ENCODE measurements around the gene TSGA10IP. TPM values are rescaled to one million over a fixed set of nuclear protein-coding genes. Genes with fewer than 3 reads are reported as not detected.
"Not testable (repeated sequence)": the region's sequence is repeated elsewhere in the genome, so short reads cannot be mapped to it uniquely, and the experiment has no call there.

TSGA10IP gene
- total and polyA plus RNA-seq, 2 donors (not counting 1 experiment from before 2014, with no cell fraction given) = not detected

DNA sequence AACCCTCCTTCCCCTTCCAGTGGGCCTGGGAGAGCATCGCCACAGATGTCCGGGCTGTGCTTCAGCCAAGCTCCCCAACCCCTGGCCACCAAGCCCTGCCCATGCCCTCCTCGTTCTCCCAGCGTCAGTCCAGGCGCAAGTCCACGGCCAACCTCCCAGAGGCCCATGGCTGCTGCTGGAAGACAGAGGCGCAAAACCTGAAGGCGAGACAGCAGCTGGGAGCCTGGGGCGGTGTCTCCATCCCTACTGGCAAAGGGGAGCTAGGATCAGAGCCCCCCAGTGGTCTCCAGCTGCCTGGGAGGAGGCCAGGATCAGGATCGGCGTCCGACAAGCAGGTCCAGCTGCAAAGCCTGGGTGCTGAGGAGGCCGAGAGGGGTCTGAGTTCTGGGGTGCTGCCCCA, 1.9 kb downstream of the TSGA10IP start:
- Mint-ChIP-seq H3K4me1 (no peaks in the 10 kb centered on the region), H3K27me3 (peaks cover 7% of the 10 kb centered on the region), H3K27ac (no peak overlapping the region), H3K4me3 (no peak overlapping the region), H3K9me3 (ENCODE audit: insufficient read depth) (no peaks in the 10 kb centered on the region)
- Histone ChIP-seq H2AFZ (ENCODE audit: insufficient read depth, low read depth, low read length, poor library complexity, severe bottlenecking) (no peak overlapping the region), H4K20me1 (ENCODE audit: control insufficient read depth, insufficient read depth, low read length, poor library complexity, severe bottlenecking) (no peaks in the 10 kb centered on the region), H3K27me3 (replicated peaks in 1 of 4; ENCODE audit: control extremely low read depth in 1 of 4, control insufficient read depth in 3 of 4, insufficient read depth in 4 of 4, low read length in 3 of 4) (peaks cover 0 to 3% (median 0%) of the 10 kb centered on the region in 4 experiments), H3K4me2 (replicated peaks; ENCODE audit: low read depth, low read length, poor library complexity, severe bottlenecking) (no peak overlapping the region), H3K79me2 (ENCODE audit: control insufficient read depth, insufficient read depth, low read length) (no peaks in the 10 kb centered on the region), H3K9me3 (ENCODE audit: control extremely low read depth in 1 of 3, control insufficient read depth in 2 of 3, insufficient read depth in 1 of 3, low read length in 2 of 3) (no peaks in the 10 kb centered on the region), H3K27ac (ENCODE audit: low read length in 2 of 2) (no peak overlapping the region), H3K4me1 (ENCODE audit: control insufficient read depth in 2 of 2, insufficient read depth in 2 of 2, low read length in 2 of 2) (no peaks in the 10 kb centered on the region), H3K9ac (ENCODE audit: low read length) (no peak overlapping the region), H3K36me3 (replicated peaks in 1 of 2; ENCODE audit: control extremely low read depth in 1 of 2, control insufficient read depth in 1 of 2, extremely low read depth in 1 of 2, insufficient read depth in 2 of 2, low read length in 1 of 2) (no peaks in the 10 kb centered on the region), H3K4me3 (ENCODE audit: control extremely low read depth in 1 of 5, extremely low read depth in 1 of 5, insufficient read depth in 1 of 5, low read depth in 2 of 5, low read length in 4 of 5) (no peak overlapping the region)
- no peak for TF ChIP-seq EZH2 (IDR thresholded peaks at IDR 0.05; ENCODE audit: borderline replicate concordance, insufficient read depth, low read depth, low read length, poor library complexity, severe bottlenecking)
- TF ChIP-seq, protein P1, sequence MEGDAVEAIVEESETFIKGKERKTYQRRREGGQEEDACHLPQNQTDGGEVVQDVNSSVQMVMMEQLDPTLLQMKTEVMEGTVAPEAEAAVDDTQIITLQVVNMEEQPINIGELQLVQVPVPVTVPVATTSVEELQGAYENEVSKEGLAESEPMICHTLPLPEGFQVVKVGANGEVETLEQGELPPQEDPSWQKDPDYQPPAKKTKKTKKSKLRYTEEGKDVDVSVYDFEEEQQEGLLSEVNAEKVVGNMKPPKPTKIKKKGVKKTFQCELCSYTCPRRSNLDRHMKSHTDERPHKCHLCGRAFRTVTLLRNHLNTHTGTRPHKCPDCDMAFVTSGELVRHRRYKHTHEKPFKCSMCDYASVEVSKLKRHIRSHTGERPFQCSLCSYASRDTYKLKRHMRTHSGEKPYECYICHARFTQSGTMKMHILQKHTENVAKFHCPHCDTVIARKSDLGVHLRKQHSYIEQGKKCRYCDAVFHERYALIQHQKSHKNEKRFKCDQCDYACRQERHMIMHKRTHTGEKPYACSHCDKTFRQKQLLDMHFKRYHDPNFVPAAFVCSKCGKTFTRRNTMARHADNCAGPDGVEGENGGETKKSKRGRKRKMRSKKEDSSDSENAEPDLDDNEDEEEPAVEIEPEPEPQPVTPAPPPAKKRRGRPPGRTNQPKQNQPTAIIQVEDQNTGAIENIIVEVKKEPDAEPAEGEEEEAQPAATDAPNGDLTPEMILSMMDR (IDR thresholded peaks at IDR 0.05) = no peak
- WGBS (ENCODE audit: insufficient coverage) = 88% methylated on average over 13 of the region's 13 CpGs
- intact Hi-C loops (cut with micrococcal nuclease) = no loop called here
- POLR2A ChIA-PET = no interaction called here
- ATAC-seq (ENCODE audit: low read depth) (no peak), DNase-seq (no peak)
- CTCF ChIA-PET = no interaction called here

DNA sequence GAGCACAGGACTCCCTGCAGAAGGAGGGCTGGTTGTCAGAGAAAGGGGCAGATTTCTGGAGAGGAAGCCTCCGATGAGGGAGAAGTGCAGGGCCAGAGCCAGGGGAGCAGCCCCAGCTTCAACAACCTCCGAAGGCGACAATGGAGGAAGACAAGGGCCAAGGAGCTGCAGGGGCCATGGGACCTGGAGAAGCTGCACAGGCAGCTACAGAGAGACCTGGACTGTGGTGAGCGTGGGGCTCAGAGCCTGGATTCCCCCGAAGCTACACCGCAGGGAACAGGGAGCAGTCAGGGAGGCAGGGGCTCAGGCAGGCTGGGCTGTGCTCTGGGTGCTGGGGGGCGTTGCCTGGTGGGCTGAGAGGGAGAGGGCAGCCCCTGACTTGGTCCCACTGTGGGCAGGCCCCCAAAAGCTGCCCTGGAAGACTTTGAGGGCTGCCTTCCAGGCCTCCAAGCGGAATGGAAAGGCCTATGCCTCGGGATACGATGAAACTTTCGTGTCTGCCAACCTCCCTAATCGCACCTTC, 2.4 kb downstream of the TSGA10IP start:
- intact Hi-C loops (cut with micrococcal nuclease) = no loop called here
- ChIA-PET CTCF (no interaction called here), POLR2A (no interaction called here)
- H3K9ac ChIP-seq (ENCODE audit: low read length) = no peak overlapping the region
- H3K4me1 ChIP-seq (ENCODE audit: control insufficient read depth in 2 of 2, insufficient read depth in 2 of 2, low read length in 2 of 2) = no peaks in the 10 kb centered on the region
- TF ChIP-seq EZH2 (IDR thresholded peaks at IDR 0.05; ENCODE audit: borderline replicate concordance, insufficient read depth, low read depth, low read length, poor library complexity, severe bottlenecking) = no peak
- TF ChIP-seq, protein P1 (IDR thresholded peaks at IDR 0.05) = no peak
- no peak overlapping the region for H3K27ac ChIP-seq (ENCODE audit: low read length in 2 of 2)
- no peak overlapping the region for H2AFZ ChIP-seq (ENCODE audit: insufficient read depth, low read depth, low read length, poor library complexity, severe bottlenecking)
- no peaks in the 10 kb centered on the region for H3K9me3 Mint-ChIP-seq (ENCODE audit: insufficient read depth)
- no peaks in the 10 kb centered on the region for H3K9me3 ChIP-seq (ENCODE audit: control extremely low read depth in 1 of 3, control insufficient read depth in 2 of 3, insufficient read depth in 1 of 3, low read length in 2 of 3)
- no peak for DNase-seq
- H3K27ac Mint-ChIP-seq = no peak overlapping the region
- peaks cover 0 to 3% (median 0%) of the 10 kb centered on the region in 4 experiments for H3K27me3 ChIP-seq (replicated peaks in 1 of 4; ENCODE audit: control extremely low read depth in 1 of 4, control insufficient read depth in 3 of 4, insufficient read depth in 4 of 4, low read length in 3 of 4)
- WGBS (ENCODE audit: insufficient coverage) = 90% methylated on average over 8 of the region's 12 CpGs
- H3K79me2 ChIP-seq (ENCODE audit: control insufficient read depth, insufficient read depth, low read length) = no peaks in the 10 kb centered on the region
- no peaks in the 10 kb centered on the region for H3K4me1 Mint-ChIP-seq
- no peaks in the 10 kb centered on the region for H4K20me1 ChIP-seq (ENCODE audit: control insufficient read depth, insufficient read depth, low read length, poor library complexity, severe bottlenecking)
- ATAC-seq (ENCODE audit: low read depth) = no peak
- no peaks in the 10 kb centered on the region for H3K36me3 ChIP-seq (replicated peaks in 1 of 2; ENCODE audit: control extremely low read depth in 1 of 2, control insufficient read depth in 1 of 2, extremely low read depth in 1 of 2, insufficient read depth in 2 of 2, low read length in 1 of 2)
- H3K4me3 Mint-ChIP-seq = no peak overlapping the region
- no peak overlapping the region for H3K4me3 ChIP-seq (ENCODE audit: control extremely low read depth in 1 of 5, extremely low read depth in 1 of 5, insufficient read depth in 1 of 5, low read depth in 2 of 5, low read length in 4 of 5)
- H3K4me2 ChIP-seq (replicated peaks; ENCODE audit: low read depth, low read length, poor library complexity, severe bottlenecking) = no peak overlapping the region
- peaks cover 7% of the 10 kb centered on the region for H3K27me3 Mint-ChIP-seq

DNA sequence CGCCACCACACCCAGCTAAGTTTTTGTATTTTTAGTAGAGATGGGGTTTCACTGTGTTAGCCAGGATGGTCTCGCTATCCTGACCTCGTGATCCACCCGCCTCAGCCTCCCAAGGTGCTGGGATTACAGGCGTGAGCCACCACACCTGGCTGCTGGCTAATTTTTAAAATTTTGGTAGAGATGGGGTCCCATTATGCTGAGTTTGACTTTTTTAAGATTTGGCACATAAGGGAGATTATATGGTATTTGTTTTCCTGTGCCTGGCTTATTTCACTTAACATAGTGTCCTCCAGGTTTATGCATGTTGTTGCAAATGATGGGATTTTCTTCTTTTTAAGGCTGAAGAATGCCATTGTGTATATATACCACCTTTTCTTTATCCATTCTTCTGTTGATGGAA, 5.4 kb downstream of the TSGA10IP start:
- DNase-seq; H3K79me2 ChIP-seq (ENCODE audit: control insufficient read depth, insufficient read depth, low read length); H2AFZ ChIP-seq (ENCODE audit: insufficient read depth, low read depth, low read length, poor library complexity, severe bottlenecking); H3K4me2 ChIP-seq (replicated peaks; ENCODE audit: low read depth, low read length, poor library complexity, severe bottlenecking); H3K4me3 ChIP-seq (ENCODE audit: control extremely low read depth in 1 of 5, extremely low read depth in 1 of 5, insufficient read depth in 1 of 5, low read depth in 2 of 5, low read length in 4 of 5); H3K9me3 Mint-ChIP-seq (ENCODE audit: insufficient read depth); intact Hi-C loops (cut with micrococcal nuclease); CTCF ChIA-PET; H4K20me1 ChIP-seq (ENCODE audit: control insufficient read depth, insufficient read depth, low read length, poor library complexity, severe bottlenecking); H3K9ac ChIP-seq (ENCODE audit: low read length); H3K27me3 Mint-ChIP-seq; H3K27ac ChIP-seq (ENCODE audit: low read length in 2 of 2); H3K36me3 ChIP-seq (replicated peaks in 1 of 2; ENCODE audit: control extremely low read depth in 1 of 2, control insufficient read depth in 1 of 2, extremely low read depth in 1 of 2, insufficient read depth in 2 of 2, low read length in 1 of 2); H3K4me3 Mint-ChIP-seq; H3K4me1 ChIP-seq (ENCODE audit: control insufficient read depth in 2 of 2, insufficient read depth in 2 of 2, low read length in 2 of 2); H3K27ac Mint-ChIP-seq; H3K4me1 Mint-ChIP-seq; H3K27me3 ChIP-seq (replicated peaks in 1 of 4; ENCODE audit: control extremely low read depth in 1 of 4, control insufficient read depth in 3 of 4, insufficient read depth in 4 of 4, low read length in 3 of 4); ATAC-seq (ENCODE audit: low read depth); H3K9me3 ChIP-seq (ENCODE audit: control extremely low read depth in 1 of 3, control insufficient read depth in 2 of 3, insufficient read depth in 1 of 3, low read length in 2 of 3): not testable (repeated sequence)
- 88% methylated on average over 4 of the region's 5 CpGs for WGBS (ENCODE audit: insufficient coverage)
- POLR2A ChIA-PET = interaction anchor here (0.6 kb wide), 1 partner anchor 83 kb away, joined by 5 read pairs; no protein-coding TSS in a partner anchor

Data from B cell (primary cell).